GM08714 (cell line): ENCODE data around the gene TMUB2.

Source experiments
- H3K4me3 ChIP-seq: fragments of 200-500 bp; sonication (Bioruptor generic); 2 replicates; pipeline ENCODE4 v1.5.1; 2014; ENCODE audit warnings: mild to moderate bottlenecking, low read length, inconsistent platforms
- ZNF274 ChIP-seq: IDR thresholded peaks from 2 replicates; pipeline ENCODE4 v1.6.1; 2012; ENCODE audit warnings: mild to moderate bottlenecking, low read depth, low read length

TMUB2 gene

DNA sequence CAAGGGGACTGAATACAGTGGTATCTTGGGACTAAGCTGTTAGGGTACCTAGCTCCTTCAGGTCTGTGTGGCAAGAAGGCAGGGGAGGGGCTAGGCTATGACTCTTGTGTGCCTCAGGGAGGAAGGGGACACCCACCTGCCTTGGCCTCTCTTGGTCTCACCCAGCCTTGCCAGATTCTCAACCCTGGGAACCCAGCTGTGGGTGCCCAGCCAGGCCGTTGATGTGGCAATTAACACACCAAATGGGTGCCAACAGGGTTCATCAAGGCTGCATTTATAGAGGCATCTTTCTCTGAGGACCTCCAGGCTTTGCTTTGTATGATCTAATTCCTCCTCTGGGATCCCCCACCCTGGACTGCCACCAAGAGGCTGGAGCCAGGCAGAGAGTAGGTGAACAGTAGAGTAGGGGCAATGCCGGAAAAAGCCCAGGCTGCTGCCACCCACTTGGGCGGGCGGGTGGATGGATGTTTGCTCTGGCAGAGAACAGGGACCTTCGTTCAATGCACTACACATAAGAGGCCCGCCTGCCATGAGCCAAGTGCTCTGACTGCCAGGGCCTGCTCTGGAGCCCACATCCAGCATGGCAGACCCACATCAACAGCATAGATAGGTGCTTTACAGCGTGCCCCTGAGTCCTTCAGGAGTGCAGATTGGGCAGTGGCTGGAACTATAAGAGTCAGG, 19.5 kb upstream of the TMUB2 start:
- H3K4me3 ChIP-seq = no peak overlapping the region
- TF ChIP-seq ZNF274 = no peak

DNA sequence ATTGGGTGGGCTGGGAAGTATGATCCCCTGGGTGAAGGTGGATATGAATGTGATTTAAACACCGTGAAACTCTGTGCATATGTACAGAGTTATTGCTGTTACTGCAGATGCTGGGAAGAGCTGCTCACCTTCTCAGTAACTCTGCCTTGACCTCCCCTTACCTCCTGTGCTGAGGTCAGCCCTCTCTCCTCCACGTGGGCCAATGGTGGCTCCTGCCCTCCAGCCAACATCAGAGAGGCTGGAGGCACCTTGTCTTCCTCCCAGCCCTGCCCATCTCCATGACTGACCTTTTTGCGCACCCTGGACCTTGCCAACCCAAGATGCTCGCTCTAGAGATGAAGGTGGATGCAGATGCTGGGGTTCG, 16.7 kb upstream of the TMUB2 start:
- H3K4me3 ChIP-seq = no peak overlapping the region
- no peak for TF ChIP-seq ZNF274

DNA sequence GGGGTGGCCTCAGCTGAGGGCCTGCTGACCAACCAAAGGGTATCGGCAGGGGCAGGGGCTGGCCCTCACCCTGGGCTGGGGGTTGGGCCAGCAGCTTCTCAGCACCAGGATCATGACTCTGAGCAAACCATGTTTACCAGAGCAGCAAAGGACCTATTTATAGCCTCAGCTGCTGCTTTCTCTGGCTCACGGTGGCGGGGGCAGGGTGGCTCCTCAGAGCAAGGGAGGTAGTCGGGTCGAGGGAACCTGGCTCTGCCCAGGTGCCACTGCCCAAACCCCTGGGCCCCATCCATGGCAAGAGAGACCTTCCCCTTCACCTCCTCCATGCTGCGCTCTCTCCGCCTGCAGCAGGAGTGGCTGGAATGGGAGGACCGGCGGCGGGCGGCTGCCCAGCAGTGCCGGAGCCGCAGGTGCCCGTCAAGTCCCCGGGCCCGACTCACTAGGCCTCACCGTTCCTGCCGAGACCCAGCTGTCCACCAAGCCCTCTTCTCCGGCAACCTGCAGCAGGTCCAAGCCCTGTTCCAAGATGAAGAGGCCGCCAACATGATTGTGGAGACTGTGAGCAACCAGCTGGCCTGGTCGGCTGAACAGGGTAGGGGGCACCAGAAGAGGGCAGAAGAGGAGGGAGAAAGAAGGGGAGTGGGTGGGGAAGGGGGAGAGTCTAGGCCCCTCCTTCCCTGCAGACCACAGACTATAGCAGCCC, 16.1 kb upstream of the TMUB2 start, which contains the start of gene ASB16:
TSS of gene ASB16 (plus strand) at position 206 of the 703 bp plus-strand sequence. CDS start at position 292, 86 bp downstream.
- H3K4me3 ChIP-seq = no peak within 1 kb of the TSS
- TF ChIP-seq ZNF274 = no peak

DNA sequence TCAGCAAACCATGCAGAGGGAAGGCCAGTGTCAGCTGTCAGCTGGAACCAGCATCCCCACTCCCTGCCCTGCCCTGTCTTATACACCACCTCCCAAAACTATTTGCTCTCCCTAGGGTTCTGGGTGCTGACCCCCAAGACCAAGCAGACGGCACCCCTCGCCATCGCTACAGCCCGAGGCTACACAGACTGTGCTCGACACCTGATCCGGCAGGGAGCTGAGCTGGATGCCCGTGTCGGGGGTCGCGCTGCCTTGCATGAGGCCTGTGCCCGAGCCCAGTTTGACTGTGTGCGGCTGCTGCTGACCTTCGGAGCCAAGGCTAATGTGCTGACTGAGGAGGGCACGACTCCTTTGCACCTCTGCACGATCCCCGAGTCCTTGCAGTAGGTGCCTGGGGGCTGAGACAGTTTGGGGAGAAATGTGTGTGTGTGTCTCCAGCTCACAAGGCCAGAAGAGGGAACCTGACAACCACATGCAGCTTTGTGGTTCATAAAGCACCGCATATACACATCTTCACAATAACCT, 14.8 kb upstream of the TMUB2 start:
- TF ChIP-seq ZNF274 = no peak
- no peak overlapping the region for H3K4me3 ChIP-seq

DNA sequence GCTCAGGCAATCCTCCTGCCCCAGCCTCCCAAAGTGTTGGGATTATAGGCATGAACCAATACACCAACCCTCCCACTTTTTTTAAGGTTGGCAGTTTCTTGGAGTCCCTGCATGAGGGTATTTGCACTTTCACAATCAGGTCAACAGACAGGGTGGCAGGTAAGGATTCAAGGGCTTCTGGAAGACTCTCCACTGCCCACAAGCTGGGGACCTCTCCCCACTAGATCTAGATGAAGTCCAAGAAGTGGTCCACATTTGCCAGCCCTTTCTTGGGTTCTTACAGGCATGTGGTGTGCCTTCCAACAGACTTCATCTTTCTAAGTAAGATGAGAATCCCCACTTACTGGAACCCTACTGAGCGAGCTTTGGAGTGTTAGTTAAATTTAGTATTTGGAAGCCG, 12.3 kb upstream of the TMUB2 start:
- TF ChIP-seq ZNF274 = no peak
- H3K4me3 ChIP-seq = no peak overlapping the region

DNA sequence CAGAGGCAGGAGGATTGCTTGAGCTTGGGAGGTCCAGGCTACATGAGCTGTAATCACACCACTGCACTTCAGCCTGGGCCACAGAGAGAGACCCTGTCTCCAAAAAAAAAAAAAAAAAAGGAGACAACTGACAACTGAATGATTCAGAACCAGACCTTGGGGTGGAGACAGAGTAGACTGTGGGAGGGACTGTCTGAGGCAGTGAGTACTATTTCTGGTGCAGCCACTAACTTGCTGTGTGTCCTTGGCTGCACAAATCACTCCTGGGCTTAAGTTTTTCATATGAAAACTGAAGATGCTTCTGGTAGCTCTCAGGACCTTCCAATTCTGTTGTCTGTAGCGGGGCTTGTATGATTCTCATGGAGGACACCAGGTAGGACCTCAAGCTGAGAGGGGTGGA, 10.5 kb upstream of the TMUB2 start:
- no peak overlapping the region for H3K4me3 ChIP-seq
- no peak for TF ChIP-seq ZNF274

DNA sequence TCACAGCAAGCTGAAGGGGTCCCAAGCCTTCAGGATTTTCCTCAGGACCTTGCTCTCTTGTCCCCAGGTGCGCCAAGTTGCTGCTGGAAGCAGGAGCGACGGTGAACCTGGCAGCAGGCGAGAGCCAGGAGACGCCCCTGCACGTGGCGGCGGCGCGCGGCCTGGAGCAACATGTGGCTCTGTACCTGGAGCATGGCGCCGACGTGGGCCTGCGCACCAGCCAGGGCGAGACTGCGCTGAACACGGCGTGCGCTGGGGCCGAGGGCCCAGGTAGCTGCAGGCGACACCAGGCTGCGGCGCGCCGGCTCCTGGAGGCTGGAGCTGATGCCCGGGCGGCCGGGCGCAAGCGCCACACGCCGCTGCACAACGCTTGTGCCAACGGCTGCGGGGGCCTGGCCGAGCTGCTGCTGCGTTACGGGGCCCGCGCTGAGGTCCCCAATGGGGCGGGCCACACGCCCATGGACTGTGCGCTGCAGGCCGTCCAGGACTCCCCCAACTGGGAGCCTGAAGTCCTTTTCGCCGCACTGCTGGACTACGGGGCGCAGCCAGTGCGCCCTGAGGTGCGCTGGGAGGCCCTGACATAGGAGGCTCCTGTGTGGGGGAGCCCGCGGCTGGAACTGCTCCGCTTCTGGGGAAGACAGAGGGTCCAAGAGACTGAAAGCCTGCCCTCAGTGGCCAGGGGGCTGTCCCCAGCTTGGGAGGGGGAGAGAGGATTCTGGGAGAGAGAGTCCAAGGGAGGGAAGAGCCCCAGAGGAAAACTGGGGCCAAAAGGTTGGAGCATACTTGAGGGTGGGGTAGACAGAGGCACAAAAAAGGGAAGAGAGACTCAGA, 9.9 kb upstream of the TMUB2 start:
- TF ChIP-seq ZNF274 = no peak
- H3K4me3 ChIP-seq = no peak overlapping the region

DNA sequence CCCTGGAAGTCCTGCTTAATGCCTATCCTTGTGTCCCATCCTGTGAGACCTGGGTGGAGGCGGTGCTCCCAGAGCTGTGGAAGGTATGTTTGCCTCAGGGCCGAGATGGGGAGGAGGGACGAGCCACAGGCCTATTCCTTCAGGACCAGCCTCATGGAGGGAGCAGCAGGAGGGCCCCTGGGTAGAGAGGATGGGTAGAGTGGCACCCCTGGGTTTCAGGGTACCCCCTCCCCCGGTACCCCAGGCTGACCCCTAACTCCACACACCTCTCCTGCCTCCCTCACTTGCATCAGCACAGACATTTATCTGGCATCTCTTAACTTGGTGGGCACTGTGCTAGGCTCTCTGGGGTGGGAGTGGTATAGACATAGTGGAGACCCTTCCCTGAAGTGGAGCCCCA, 9.1 kb upstream of the TMUB2 start:
- H3K4me3 ChIP-seq = no peak overlapping the region
- TF ChIP-seq ZNF274 = no peak

DNA sequence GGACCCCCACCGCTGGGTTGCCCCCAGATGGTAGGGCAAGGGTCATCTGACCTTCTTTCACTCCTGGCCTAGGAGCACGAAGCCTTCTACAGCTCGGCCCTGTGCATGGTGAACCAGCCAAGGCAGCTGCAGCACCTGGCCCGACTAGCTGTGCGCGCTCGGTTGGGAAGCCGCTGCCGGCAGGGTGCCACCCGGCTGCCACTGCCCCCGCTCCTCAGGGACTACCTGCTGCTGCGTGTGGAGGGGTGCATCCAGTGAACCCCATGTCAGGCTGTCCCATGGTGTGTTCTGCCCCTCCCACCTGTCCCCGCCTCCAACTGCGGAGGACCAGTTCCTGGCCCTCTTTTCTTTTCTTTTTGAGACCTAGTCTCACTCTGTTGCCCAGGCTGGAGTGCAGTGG, 8.6 kb upstream of the TMUB2 start:
- H3K4me3 ChIP-seq = no peak overlapping the region
- TF ChIP-seq ZNF274 = no peak

DNA sequence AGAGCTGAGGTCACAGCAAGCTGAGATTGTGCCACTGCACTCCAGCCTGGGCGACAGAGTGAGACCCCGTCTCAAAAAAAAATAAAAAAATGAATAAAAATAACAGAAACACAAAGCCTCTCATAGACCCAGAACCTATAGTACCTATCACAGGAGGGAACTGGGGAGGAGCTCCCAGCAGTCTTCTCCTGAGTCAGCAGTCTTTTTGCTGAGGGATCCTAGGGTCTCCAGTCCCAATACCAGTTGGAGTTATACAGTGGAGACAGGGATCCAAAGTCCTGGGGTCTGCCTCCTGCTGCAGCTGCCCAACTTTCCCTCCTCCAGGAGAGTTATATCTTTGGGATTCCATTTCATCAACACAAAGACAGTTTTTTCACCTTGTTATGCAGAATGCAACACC, 3.7 kb upstream of the TMUB2 start:
- TF ChIP-seq ZNF274 = no peak

DNA sequence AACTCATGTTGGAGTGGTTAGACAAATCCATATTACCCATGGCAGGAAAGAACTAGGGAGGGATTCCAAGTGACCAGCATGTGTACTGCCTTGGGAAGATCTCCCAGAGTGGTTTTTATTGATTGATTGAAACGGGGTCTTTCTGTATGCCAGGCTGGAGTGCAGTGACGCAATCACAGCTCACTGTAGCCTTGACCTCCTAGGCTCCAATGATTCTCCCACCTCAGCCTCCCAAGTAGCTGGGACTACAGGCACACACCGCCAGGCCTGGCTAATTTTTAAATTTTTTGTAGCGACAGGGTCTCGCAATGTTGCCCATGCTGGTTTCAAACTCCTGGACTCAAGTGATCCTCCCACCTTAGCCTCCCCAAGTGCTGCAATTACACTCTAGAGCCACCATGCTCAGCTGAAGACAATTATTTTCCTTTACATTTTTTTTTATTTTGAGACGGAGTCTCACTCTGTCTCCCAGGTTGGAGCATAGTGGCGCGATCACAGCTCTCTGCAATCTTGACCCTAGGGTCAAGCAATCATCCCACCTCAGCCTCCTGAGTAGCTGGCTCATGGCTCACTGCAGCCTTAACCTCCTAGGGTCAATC, 2.5 kb upstream of the TMUB2 start:
- TF ChIP-seq ZNF274 = no peak
- H3K4me3 ChIP-seq = no peak overlapping the region

More for the DNA sequence above, 3.7 kb upstream of the TMUB2 start:
- no peak overlapping the region for H3K4me3 ChIP-seq

DNA sequence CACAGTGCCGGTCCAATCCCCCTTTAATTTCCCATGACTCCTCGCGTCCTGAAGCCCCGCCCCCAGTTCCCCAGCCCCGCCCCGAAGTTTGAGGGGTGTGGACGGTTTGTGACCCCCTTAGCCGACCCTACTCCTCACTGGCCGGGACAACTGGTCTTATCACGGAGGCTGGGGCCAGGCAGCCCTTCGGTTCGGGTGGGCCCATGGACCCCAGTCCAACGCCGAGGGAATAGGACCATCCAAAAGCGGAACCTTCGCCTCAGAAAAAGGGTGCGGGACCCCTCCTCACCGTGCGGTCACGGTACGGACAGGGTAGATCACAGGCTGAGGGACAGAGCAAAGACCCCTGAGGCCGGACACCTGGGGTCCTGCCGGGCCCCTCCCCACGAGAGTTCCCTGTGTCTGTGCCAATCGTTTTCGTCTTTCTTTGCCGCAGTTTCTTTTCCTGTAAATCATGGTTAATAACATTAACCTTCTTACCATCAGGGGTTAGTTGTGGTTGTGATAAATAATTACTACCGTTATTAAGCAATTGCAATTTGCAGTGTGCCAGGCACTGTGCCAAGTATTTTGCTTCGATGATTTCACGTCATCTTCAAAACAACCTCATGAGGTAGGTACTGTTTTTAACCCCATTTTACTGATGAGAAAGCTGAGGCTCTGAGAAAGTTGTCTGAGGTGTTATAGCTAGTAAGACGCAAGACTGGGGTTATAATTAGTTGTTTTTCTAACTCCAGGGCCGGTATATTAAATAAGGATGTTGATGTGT, 543 bp downstream of the TMUB2 start:
- H3K4me3 ChIP-seq = peak overlapping the region; percentile 95
- TF ChIP-seq ZNF274 = no peak
